Uterus (tissue), 2 donors: Measurements from ENCODE around the gene HILPDA.

Source experiments
- POLR2A ChIP-seq, 2 donors: fragments of 450-650 bp; IDR thresholded peaks; one replicate each; pipeline ENCODE4 v1.6.1; 2016; ENCODE audit warnings: antibody characterized with exemption in 2 of 2, mild to moderate bottlenecking in 1 of 2, moderate library complexity in 1 of 2
- TF ChIP-seq, protein P1 (sequence below), 4 experiments: fragments of 200-600 bp in 2 of 4; fragments of 450-650 bp in 2 of 4; sonication (generic) in 2 of 4; IDR thresholded peaks; one replicate each; pipeline ENCODE4 v1.5.1; 2016 to 2019; ENCODE audit warnings: antibody characterized with exemption in 4 of 4, mild to moderate bottlenecking in 2 of 4, moderate library complexity in 1 of 4

DNA sequence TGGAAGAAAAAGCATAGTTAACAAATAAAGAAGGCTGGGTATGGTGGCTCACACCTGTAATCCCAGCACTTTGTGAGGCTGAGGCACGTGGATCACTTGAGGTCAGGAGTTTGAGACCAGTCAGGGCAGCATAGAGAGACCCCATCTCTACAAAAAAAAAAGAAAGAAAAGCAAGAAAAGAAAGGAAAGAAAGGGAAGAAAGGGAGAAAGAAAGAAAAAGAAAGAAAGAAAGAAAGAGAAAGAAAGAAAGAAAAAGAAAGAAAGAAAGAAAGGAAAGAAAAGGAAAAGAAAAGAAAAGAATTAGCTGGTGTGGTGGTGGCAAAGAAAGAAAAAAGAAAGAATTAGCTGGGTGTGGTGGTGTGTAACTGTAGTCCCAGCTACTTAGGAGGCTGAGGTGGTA, 3.1 kb upstream of the HILPDA start:
- no peak for TF ChIP-seq POLR2A (IDR thresholded peaks at IDR 0.05)
- TF ChIP-seq, protein P1, sequence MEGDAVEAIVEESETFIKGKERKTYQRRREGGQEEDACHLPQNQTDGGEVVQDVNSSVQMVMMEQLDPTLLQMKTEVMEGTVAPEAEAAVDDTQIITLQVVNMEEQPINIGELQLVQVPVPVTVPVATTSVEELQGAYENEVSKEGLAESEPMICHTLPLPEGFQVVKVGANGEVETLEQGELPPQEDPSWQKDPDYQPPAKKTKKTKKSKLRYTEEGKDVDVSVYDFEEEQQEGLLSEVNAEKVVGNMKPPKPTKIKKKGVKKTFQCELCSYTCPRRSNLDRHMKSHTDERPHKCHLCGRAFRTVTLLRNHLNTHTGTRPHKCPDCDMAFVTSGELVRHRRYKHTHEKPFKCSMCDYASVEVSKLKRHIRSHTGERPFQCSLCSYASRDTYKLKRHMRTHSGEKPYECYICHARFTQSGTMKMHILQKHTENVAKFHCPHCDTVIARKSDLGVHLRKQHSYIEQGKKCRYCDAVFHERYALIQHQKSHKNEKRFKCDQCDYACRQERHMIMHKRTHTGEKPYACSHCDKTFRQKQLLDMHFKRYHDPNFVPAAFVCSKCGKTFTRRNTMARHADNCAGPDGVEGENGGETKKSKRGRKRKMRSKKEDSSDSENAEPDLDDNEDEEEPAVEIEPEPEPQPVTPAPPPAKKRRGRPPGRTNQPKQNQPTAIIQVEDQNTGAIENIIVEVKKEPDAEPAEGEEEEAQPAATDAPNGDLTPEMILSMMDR (IDR thresholded peaks at IDR 0.05): no peak
